22Rv1 (cell line): Measurements from ENCODE around the gene CCDC60.

Experiments
- CTCF ChIP-seq: fragments of 450-650 bp; IDR thresholded peaks from 2 replicates; pipeline ENCODE4 v1.5.1; 2017; ENCODE audit warnings: mild to moderate bottlenecking
- ZFX ChIP-seq: fragments of 450-650 bp; IDR thresholded peaks from 2 replicates; pipeline ENCODE4 v1.6.1; 2017; ENCODE audit warnings: antibody characterized with exemption, borderline replicate concordance

GRCh38 chr12:119410396-119410795, 75.9 kb downstream of the CCDC60 start:
- TF ChIP-seq CTCF (no peak), ZFX (no peak)
